Activated naive CD8-positive, alpha-beta T cell treated with anti-CD3 and anti-CD28 coated beads, Interleukin-2, amount 10 ng/mL, durations not matched to agents 7 days and 5 days (primary cell): Measurements from ENCODE around the gene TMPRSS12. TPM values are rescaled to one million over a fixed set of nuclear protein-coding genes. Genes with fewer than 3 reads are reported as not detected.
"Not testable (repeated sequence)": the region's sequence is repeated elsewhere in the genome, so short reads cannot be mapped to it uniquely, and the experiment has no call there.

ENCODE experiments used
- ATAC-seq: fragments of 150-1000 bp; cut with Tn5 transposase; one replicate; pipeline ENCODE4 v1.10.0; 2021; ENCODE audit warnings: low read depth, moderate library complexity
- POLR2A ChIA-PET: fragments of 350-600 bp; sonication (Branson Sonifier 250); formaldehyde crosslinking; loops from one replicate; lab custom pipeline; 2021; ENCODE audit warnings: antibody characterized with exemption; lab: Charles Lee
- DNase-seq: peaks from one replicate; pipeline ENCODE4 v3.0.0; 2021
- H3K27ac Mint-ChIP-seq: one replicate; pipeline ENCODE4 v1.8.0; 2022; ENCODE audit warnings: mild to moderate bottlenecking, mixed read lengths
- H3K27me3 Mint-ChIP-seq: one replicate; pipeline ENCODE4 v1.8.0; 2022; ENCODE audit warnings: mild to moderate bottlenecking, moderate library complexity, mixed read lengths
- H3K36me3 Mint-ChIP-seq: one replicate; pipeline ENCODE4 v1.8.0; 2021; ENCODE audit warnings: mild to moderate bottlenecking, mixed read lengths
- H3K4me1 Mint-ChIP-seq: one replicate; pipeline ENCODE4 v1.8.0; 2021; ENCODE audit warnings: mixed read lengths
- H3K4me3 Mint-ChIP-seq: one replicate; pipeline ENCODE4 v1.8.0; 2022; ENCODE audit warnings: mild to moderate bottlenecking, moderate library complexity, mixed read lengths
- H3K9me3 Mint-ChIP-seq: one replicate; pipeline ENCODE4 v1.8.0; 2021; ENCODE audit warnings: mixed read lengths
- total RNA-seq, 2 experiments: library from RNA; stranded (reverse); gene quantifications; one replicate each; pipeline ENCODE4 v1.2.3, GENCODE V29; 2021

The TMPRSS12 gene
- total RNA-seq, 2 experiments from 2014 or later = not detected

DNA sequence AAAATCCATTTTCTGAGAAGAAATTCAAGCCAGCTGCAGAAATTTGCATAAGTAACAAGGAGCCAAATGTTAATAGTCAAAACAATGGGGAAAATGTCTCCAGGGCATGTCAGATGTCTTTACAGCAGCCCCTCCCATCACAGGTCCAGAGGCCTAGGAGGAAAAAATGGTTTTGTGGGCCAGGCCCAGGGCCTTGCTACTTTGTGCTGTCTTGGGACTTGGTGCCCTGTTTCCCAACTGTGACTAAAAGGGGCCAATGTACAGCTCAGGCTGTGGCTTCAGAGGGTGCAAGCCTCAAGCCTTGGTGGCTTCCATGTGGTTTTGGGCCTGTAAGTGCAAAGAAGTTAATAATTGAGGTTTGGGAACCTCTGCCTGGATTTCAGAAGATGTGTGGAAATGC lies 8.9 kb upstream of the TMPRSS12 start:
- H3K9me3 Mint-ChIP-seq = peaks cover 22% of the 10 kb centered on the region
- DNase-seq, H3K27me3 Mint-ChIP-seq, H3K36me3 Mint-ChIP-seq, H3K4me3 Mint-ChIP-seq, H3K27ac Mint-ChIP-seq, ATAC-seq, POLR2A ChIA-PET, H3K4me1 Mint-ChIP-seq: not testable (repeated sequence)

GRCh38 chr12:50839042-50839441 lies 3.7 kb upstream of the TMPRSS12 start:
- peaks cover 8% of the 10 kb centered on the region for H3K36me3 Mint-ChIP-seq
- no peak overlapping the region for H3K27ac Mint-ChIP-seq
- POLR2A ChIA-PET = no interaction called here

DNA sequence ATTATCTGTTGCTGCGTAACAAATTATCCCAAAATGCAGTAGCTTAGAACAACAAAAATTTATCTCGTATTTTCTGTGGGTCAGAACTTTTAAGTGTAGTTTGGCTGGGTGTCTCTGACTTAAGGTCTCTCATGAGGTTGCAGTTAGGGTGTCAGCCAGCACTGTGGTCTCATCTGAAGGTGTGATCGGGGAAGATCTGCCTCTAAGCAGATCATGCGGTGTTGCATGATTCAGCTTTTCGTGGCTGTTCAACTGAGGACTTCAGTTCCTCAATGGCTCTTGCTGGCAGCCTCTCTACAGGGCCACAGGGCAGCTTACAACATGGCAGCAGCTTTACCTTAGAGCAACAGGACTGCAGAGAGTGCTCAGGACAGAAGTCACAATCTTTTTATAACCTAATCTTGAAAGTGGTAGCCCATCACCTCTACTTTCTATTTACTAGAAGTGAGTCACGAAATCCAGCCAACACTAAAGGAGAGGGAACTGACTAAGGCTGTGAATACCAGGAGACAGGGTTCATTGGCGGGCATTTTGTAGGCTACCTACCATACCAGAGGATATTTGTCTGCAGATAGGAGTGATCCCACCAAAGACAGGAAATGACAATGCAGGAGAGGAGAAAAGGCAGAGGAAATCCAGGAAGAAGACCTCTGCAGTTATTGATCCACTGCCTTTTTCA lies 1.8 kb upstream of the TMPRSS12 start:
- POLR2A ChIA-PET = no interaction called here
- ATAC-seq (no peak), DNase-seq (no peak)
- peaks cover 11% of the 10 kb centered on the region for H3K9me3 Mint-ChIP-seq
- H3K36me3 Mint-ChIP-seq = peaks cover 6% of the 10 kb centered on the region
- H3K27ac Mint-ChIP-seq = no peak overlapping the region
- peaks cover 2% of the 10 kb centered on the region for H3K27me3 Mint-ChIP-seq
- peaks cover 2% of the 10 kb centered on the region for H3K4me1 Mint-ChIP-seq
- no peak overlapping the region for H3K4me3 Mint-ChIP-seq

More at GRCh38 chr12:50839042-50839441, 3.7 kb upstream of the TMPRSS12 start:
- Mint-ChIP-seq H3K9me3 (peaks cover 21% of the 10 kb centered on the region), H3K4me3 (no peak overlapping the region), H3K4me1 (peaks cover 2% of the 10 kb centered on the region), H3K27me3 (peaks cover 5% of the 10 kb centered on the region)
- no peak for DNase-seq
- no peak for ATAC-seq

GRCh38 chr12:50841716-50842531 lies 802 bp upstream of the TMPRSS12 start:
- Mint-ChIP-seq H3K27ac (no peak overlapping the region), H3K4me3 (no peak overlapping the region), H3K36me3 (peaks cover 6% of the 10 kb centered on the region), H3K27me3 (peaks cover 2% of the 10 kb centered on the region), H3K4me1 (peaks cover 2% of the 10 kb centered on the region), H3K9me3 (peaks cover 11% of the 10 kb centered on the region)
- DNase-seq = no peak
- ATAC-seq = no peak
- POLR2A ChIA-PET = no interaction called here

GRCh38 chr12:50845021-50845647 lies 2.4 kb downstream of the TMPRSS12 start:
- Mint-ChIP-seq H3K27me3 (peaks cover 2% of the 10 kb centered on the region), H3K9me3 (peaks cover 11% of the 10 kb centered on the region), H3K27ac (no peak overlapping the region), H3K4me1 (peaks cover 2% of the 10 kb centered on the region), H3K36me3 (peaks cover 6% of the 10 kb centered on the region), H3K4me3 (no peak overlapping the region)
- ATAC-seq (no peak), DNase-seq (no peak)
- POLR2A ChIA-PET = no interaction called here

DNA sequence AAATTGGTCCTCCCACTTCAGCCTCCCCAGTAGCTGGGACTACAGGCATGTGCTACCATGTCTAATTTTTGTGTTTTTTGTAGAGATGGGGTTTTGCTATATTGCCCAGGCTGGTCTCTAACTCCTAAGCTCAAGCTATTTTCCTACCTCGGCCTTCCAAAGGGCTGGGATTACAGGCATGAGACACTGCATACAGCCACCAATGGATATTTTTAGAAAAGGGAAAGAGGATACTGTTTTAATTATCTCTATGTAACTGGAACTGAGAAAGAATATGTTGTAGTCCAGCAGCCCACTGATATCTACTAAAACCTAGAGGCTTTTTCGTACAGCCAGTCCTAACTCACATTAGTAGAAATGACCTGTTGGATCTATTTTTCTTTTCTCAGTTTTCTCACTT lies 6.2 kb downstream of the TMPRSS12 start:
- POLR2A ChIA-PET = no interaction called here
- H3K4me3 Mint-ChIP-seq = no peak overlapping the region

DNA sequence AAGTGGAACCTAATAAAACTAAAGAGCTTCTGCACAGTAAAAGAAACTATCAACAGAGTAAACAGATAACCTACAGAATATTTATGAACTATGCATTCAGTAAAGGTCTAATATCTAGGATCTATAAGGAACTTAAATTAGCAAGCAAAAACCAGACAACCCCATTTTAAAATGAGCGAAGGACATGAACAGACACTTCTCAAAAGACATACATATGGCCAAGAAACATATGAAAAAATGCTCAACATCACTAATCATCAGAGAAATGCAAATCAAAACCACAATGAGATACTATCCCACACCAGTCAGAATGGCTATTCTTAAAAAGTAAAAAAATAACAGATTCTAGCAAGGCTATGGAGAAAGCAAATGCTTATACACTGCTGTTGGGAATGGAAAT lies 12.5 kb downstream of the TMPRSS12 start:
- DNase-seq, H3K9me3 Mint-ChIP-seq, H3K4me1 Mint-ChIP-seq, H3K36me3 Mint-ChIP-seq, H3K27ac Mint-ChIP-seq, POLR2A ChIA-PET, H3K4me3 Mint-ChIP-seq, ATAC-seq: not testable (repeated sequence)
- H3K27me3 Mint-ChIP-seq = peaks cover 18% of the 10 kb centered on the region

More for the DNA sequence above, 6.2 kb downstream of the TMPRSS12 start:
- H3K27ac Mint-ChIP-seq = no peak overlapping the region
- H3K36me3 Mint-ChIP-seq = peaks cover 2% of the 10 kb centered on the region
- no peaks in the 10 kb centered on the region for H3K4me1 Mint-ChIP-seq
- H3K27me3 Mint-ChIP-seq = peaks cover 6% of the 10 kb centered on the region
- peaks cover 2% of the 10 kb centered on the region for H3K9me3 Mint-ChIP-seq
- no peak for ATAC-seq
- no peak for DNase-seq

GRCh38 chr12:50855679-50856078 lies 13.0 kb downstream of the TMPRSS12 start:
- peaks cover 18% of the 10 kb centered on the region for H3K27me3 Mint-ChIP-seq
- H3K27ac Mint-ChIP-seq, H3K36me3 Mint-ChIP-seq, ATAC-seq, H3K4me3 Mint-ChIP-seq, POLR2A ChIA-PET, DNase-seq, H3K9me3 Mint-ChIP-seq, H3K4me1 Mint-ChIP-seq: not testable (repeated sequence)

- ATAC-seq = no peak
- DNase-seq = no peak
- H3K27me3 Mint-ChIP-seq = peaks cover 4% of the 10 kb centered on the region
- no peak overlapping the region for H3K27ac Mint-ChIP-seq
- H3K4me1 Mint-ChIP-seq = no peaks in the 10 kb centered on the region
- H3K36me3 Mint-ChIP-seq = peaks cover 2% of the 10 kb centered on the region
- H3K9me3 Mint-ChIP-seq = peaks cover 5% of the 10 kb centered on the region
- POLR2A ChIA-PET = no interaction called here
- H3K4me3 Mint-ChIP-seq = no peak overlapping the region
These were observed 17.0 kb downstream of the TMPRSS12 start for GRCh38 chr12:50859621-50860310.

DNA sequence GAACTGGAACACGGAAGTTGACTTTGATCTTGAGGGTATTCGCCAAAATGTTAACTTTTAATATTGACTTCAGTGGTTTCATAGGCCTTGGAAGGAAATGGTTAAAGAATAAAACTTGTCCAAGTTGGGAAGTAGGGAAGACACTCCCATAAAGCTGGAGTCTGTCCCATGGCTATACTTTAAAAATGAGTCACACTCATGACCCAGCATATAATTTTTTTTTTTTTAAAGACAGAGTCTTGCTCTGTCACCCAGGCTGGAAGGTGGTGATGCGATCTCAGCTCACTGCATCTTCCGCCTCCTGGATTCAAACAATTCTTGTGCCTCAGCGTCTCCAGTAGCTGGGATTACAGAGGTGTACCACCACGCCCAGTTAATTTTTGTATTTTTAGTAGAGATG lies 19.6 kb downstream of the TMPRSS12 start:
- ATAC-seq = no peak
- peaks cover 12% of the 10 kb centered on the region for H3K9me3 Mint-ChIP-seq
- no peak for DNase-seq
- H3K4me3 Mint-ChIP-seq = no peak overlapping the region
- H3K36me3 Mint-ChIP-seq = peaks cover 15% of the 10 kb centered on the region
- H3K27ac Mint-ChIP-seq = no peak overlapping the region
- peaks cover 4% of the 10 kb centered on the region for H3K4me1 Mint-ChIP-seq
- H3K27me3 Mint-ChIP-seq = peaks cover 3% of the 10 kb centered on the region
- POLR2A ChIA-PET = no interaction called here

- no peaks in the 10 kb centered on the region for H3K27me3 Mint-ChIP-seq
- DNase-seq (no peak), ATAC-seq (no peak)
- H3K36me3 Mint-ChIP-seq = peaks cover 29% of the 10 kb centered on the region
- POLR2A ChIA-PET = no interaction called here
- H3K27ac Mint-ChIP-seq = no peak overlapping the region
- peaks cover 17% of the 10 kb centered on the region for H3K4me1 Mint-ChIP-seq
- peaks cover 26% of the 10 kb centered on the region for H3K9me3 Mint-ChIP-seq
- H3K4me3 Mint-ChIP-seq = no peak overlapping the region
These were observed 22.5 kb downstream of the TMPRSS12 start for GRCh38 chr12:50865266-50865665.

- ATAC-seq = not testable (repeated sequence)
- H3K4me1 Mint-ChIP-seq = peaks cover 18% of the 10 kb centered on the region
These were observed 26.2 kb downstream of the TMPRSS12 start for GRCh38 chr12:50868881-50869280.

DNA sequence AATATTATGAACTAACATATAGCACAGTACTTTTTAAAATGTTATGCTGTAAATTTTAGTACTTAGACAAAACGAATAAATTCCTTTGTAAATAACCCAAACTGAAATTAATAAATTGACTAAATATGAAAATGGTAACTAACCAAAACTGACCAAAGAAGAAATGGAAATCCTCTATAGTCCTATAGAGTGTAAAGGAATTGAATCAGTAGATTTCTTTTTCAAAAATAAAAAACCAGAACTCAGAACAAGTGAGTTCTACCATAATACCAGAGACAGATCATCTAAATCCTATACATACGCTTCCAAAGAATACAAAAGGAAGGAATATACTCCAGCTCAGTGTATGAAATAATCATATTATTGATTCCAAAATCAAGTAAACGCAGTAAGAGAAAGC lies 39.8 kb downstream of the TMPRSS12 start:
- DNase-seq (no peak), ATAC-seq (no peak)
- no peak overlapping the region for H3K4me3 Mint-ChIP-seq
- no peaks in the 10 kb centered on the region for H3K36me3 Mint-ChIP-seq
- H3K4me1 Mint-ChIP-seq = no peaks in the 10 kb centered on the region
- H3K27ac Mint-ChIP-seq = no peak overlapping the region
- H3K27me3 Mint-ChIP-seq = no peaks in the 10 kb centered on the region
- POLR2A ChIA-PET = no interaction called here
- peaks cover 2% of the 10 kb centered on the region for H3K9me3 Mint-ChIP-seq

More at GRCh38 chr12:50868881-50869280, 26.2 kb downstream of the TMPRSS12 start:
- POLR2A ChIA-PET, DNase-seq, H3K27me3 Mint-ChIP-seq: not testable (repeated sequence)
- Mint-ChIP-seq H3K27ac (peak overlapping the region; percentile 19), H3K4me3 (peak overlapping the region; percentile 48), H3K36me3 (peaks cover 31% of the 10 kb centered on the region), H3K9me3 (peaks cover 26% of the 10 kb centered on the region)
